Ovary (tissue), 3 donors: ENCODE measurements around the gene FLYWCH2.

Experiments used
- EP300 ChIP-seq: sonication (generic); formaldehyde crosslinking; IDR thresholded peaks from one replicate; pipeline ENCODE4 v1.6.1; 2017; ENCODE audit warnings: antibody characterized with exemption
- POLR2A ChIP-seq: fragments of 450-650 bp; IDR thresholded peaks from one replicate; pipeline ENCODE4 v1.6.1; 2017; ENCODE audit warnings: antibody characterized with exemption, mild to moderate bottlenecking, moderate library complexity
- TF ChIP-seq, protein P1 (sequence below), 3 donors: fragments of 450-650 bp in 2 of 3; fragments of 200-600 bp in 1 of 3; IDR thresholded peaks; one replicate each; pipeline versions ENCODE4 v1.5.1 to v1.8.0; 2016 to 2022; ENCODE audit warnings: antibody characterized with exemption in 3 of 3, mild to moderate bottlenecking in 1 of 3
- donor health status: DM: no; HTN: no; CAD: no.

DNA sequence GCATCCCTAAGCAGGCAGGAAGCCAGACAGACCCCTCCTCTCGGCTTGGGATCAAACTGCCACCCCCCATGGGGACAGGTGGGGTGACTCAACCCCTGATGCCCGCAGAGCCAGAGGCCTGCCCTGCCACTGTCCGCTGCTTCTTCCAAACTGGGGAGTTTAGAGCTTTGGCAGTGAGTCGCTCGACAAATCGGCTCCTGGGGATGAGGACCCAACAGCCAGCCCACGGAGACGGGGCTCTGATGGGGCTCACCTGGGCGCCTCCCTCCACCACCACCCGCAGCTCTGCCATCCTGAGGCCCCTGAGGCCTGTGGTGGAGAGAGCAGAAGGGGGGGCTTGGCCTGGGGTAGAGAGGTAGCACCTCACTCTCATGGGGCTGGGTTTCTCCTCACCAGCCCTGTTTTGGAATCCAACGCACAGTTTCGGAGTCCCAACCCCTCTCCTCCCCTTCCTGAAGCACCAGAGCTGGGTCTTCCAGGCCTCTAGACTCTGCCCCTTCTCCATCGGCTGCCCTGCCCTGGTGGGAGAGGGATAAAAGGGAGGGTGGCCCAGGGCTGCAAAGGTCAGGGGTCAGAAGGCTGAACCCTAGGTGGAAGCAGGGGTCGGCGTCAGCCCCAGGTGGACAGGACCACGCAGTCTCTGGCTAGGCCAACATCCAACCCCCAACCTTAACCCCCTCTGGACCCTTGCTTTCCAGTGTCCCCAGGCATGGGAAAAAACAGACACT is 30.8 kb upstream of the FLYWCH2 start:
- TF ChIP-seq POLR2A = no peak
- TF ChIP-seq, protein P1, sequence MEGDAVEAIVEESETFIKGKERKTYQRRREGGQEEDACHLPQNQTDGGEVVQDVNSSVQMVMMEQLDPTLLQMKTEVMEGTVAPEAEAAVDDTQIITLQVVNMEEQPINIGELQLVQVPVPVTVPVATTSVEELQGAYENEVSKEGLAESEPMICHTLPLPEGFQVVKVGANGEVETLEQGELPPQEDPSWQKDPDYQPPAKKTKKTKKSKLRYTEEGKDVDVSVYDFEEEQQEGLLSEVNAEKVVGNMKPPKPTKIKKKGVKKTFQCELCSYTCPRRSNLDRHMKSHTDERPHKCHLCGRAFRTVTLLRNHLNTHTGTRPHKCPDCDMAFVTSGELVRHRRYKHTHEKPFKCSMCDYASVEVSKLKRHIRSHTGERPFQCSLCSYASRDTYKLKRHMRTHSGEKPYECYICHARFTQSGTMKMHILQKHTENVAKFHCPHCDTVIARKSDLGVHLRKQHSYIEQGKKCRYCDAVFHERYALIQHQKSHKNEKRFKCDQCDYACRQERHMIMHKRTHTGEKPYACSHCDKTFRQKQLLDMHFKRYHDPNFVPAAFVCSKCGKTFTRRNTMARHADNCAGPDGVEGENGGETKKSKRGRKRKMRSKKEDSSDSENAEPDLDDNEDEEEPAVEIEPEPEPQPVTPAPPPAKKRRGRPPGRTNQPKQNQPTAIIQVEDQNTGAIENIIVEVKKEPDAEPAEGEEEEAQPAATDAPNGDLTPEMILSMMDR (IDR thresholded peaks at IDR 0.05) = no peak
- TF ChIP-seq EP300 = no peak
